ENCODE data around the gene HTR4. TPM values are rescaled to one million over a fixed set of nuclear protein-coding genes. Genes with fewer than 3 reads are reported as not detected.

The HTR4 gene
- total and polyA plus RNA-seq, 9 donors = 0.07 to 0.32 (median 0.11) TPM; not detected in 4

DNA sequence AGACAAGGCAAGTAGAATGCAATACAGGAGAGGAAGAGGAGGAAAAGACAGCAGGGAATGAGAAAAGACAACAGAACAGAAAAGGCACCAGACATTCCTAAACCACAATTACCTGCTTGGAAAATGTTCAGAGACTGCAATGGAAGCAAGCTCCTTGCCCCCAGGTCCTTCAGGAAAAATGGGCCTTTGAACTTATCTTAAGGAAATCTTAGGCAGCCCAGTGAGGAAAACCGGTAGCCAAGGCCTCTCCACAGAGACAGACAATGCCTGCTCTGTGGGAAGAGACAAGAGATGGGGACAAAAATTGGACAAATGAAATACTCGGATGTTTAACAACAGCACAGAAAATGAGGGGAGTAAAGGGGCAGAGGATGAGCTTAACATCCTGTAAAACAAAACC lies 31.2 kb downstream of the HTR4 start:
- DNase-seq = no peak
- Histone ChIP-seq H3K27ac (no peak overlapping the region), H3K4me3 (no peak overlapping the region), H3K27me3 (no peaks in the 10 kb centered on the region), H3K4me1 (ENCODE audit: insufficient read depth) (no peaks in the 10 kb centered on the region), H3K9me3 (no peaks in the 10 kb centered on the region), H3K36me3 (no peaks in the 10 kb centered on the region)
- WGBS, 3 donors = 62 to 76% (median 65%) methylated on average over 2 of the region's 2 CpGs
- TF ChIP-seq, protein P1, sequence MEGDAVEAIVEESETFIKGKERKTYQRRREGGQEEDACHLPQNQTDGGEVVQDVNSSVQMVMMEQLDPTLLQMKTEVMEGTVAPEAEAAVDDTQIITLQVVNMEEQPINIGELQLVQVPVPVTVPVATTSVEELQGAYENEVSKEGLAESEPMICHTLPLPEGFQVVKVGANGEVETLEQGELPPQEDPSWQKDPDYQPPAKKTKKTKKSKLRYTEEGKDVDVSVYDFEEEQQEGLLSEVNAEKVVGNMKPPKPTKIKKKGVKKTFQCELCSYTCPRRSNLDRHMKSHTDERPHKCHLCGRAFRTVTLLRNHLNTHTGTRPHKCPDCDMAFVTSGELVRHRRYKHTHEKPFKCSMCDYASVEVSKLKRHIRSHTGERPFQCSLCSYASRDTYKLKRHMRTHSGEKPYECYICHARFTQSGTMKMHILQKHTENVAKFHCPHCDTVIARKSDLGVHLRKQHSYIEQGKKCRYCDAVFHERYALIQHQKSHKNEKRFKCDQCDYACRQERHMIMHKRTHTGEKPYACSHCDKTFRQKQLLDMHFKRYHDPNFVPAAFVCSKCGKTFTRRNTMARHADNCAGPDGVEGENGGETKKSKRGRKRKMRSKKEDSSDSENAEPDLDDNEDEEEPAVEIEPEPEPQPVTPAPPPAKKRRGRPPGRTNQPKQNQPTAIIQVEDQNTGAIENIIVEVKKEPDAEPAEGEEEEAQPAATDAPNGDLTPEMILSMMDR (IDR thresholded peaks at IDR 0.05) = no peak
- TF ChIP-seq EP300 (IDR thresholded peaks at IDR 0.05) (no peak), POLR2A (IDR thresholded peaks at IDR 0.05) (no peak)
- intact Hi-C loops (cut with DNase I) = no loop called here

DNA sequence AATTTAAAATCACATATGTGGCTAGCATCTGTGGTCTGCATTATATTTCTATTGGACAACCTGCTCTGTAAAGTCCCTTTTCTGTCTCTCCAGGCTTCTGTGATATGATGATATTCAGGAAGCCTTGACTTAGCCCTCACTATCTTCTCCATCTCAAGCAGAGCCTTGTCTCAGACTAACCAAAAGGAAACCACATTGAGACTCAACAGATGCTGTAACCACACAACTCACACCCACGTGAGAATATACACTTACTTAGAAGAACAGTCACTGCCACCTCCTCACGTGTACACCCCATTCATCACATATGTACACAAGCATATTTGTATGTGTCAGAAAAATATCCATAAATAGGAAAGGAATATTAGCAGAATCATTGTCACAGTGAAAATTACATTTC lies 33.6 kb downstream of the HTR4 start:
- H3K27me3 ChIP-seq = no peaks in the 10 kb centered on the region
- no peak overlapping the region for H3K4me3 ChIP-seq
- no peak for TF ChIP-seq POLR2A (IDR thresholded peaks at IDR 0.05)
- no peak for TF ChIP-seq EP300 (IDR thresholded peaks at IDR 0.05)
- TF ChIP-seq, protein P1 (IDR thresholded peaks at IDR 0.05) = no peak
- 32 to 33% (median 32%) methylated on average over 2 of the region's 2 CpGs for WGBS, 3 donors
- intact Hi-C loops (cut with DNase I) = no loop called here
- no peaks in the 10 kb centered on the region for H3K4me1 ChIP-seq (ENCODE audit: insufficient read depth)
- H3K36me3 ChIP-seq = no peaks in the 10 kb centered on the region
- no peak overlapping the region for H3K27ac ChIP-seq
- no peaks in the 10 kb centered on the region for H3K9me3 ChIP-seq
- DNase-seq = no peak

DNA sequence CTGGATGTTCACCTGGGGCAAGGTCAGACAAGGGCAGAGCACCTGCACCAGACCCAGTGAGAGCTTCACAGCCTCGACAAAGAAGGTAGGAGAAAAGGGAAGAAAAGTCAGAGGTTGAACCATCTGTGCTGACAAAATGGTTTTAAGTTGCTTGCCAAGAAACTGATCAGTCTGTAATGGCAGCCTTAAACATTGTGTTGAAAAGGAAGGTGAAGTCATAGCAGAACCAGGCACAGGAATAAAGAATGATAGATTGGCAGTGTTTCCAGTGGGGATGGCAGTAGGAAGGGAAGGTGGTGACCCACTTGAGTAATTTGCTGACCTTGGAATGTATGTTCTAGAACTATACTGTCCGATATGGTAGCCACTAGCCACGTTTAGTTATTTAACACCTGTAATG lies 34.2 kb downstream of the HTR4 start:
- Histone ChIP-seq H3K27ac (no peak overlapping the region), H3K36me3 (no peaks in the 10 kb centered on the region), H3K4me1 (ENCODE audit: insufficient read depth) (no peaks in the 10 kb centered on the region), H3K9me3 (no peaks in the 10 kb centered on the region), H3K27me3 (no peaks in the 10 kb centered on the region), H3K4me3 (no peak overlapping the region)
- DNase-seq = no peak
- TF ChIP-seq, protein P1 (IDR thresholded peaks at IDR 0.05) = no peak
- no peak for TF ChIP-seq EP300 (IDR thresholded peaks at IDR 0.05)
- TF ChIP-seq POLR2A (IDR thresholded peaks at IDR 0.05) = no peak
- WGBS, 3 donors = 41 to 47% (median 43%) methylated on average over 3 of the region's 3 CpGs
- intact Hi-C loops (cut with DNase I) = no loop called here

DNA sequence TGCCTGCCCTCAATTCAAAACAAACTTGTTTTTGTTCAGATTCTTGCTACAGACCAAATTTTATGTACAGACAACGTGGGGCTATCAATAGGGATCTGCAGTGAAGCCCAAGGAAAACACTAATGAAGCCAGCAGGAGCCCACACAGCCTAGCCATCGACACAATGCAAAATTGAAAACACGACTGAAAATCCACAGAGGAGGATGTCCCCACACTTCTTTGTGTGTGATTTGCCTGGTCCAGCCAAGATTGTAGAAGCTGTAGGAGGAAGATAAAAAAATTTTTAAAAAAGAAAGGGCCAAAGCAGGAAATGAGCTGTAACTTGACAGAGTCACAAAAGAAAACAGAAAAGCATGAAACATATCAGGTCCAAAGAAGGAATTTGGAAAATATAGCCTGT lies 34.8 kb downstream of the HTR4 start:
- TF ChIP-seq EP300 (IDR thresholded peaks at IDR 0.05) (no peak), POLR2A (IDR thresholded peaks at IDR 0.05) (no peak)
- TF ChIP-seq, protein P1 (IDR thresholded peaks at IDR 0.05) = no peak
- no peak overlapping the region for H3K27ac ChIP-seq
- intact Hi-C loops (cut with DNase I) = no loop called here
- no peaks in the 10 kb centered on the region for H3K9me3 ChIP-seq
- no peak overlapping the region for H3K4me3 ChIP-seq
- WGBS, 3 donors = 7 to 19% (median 8%) methylated on average over 3 of the region's 3 CpGs
- H3K27me3 ChIP-seq = no peaks in the 10 kb centered on the region
- H3K36me3 ChIP-seq = no peaks in the 10 kb centered on the region
- no peaks in the 10 kb centered on the region for H3K4me1 ChIP-seq (ENCODE audit: insufficient read depth)
- DNase-seq = no peak
